ENCODE measurements around the gene LOXL4. TPM values are rescaled to one million over a fixed set of nuclear protein-coding genes. Genes with fewer than 3 reads are reported as not detected.

The LOXL4 gene
- total RNA-seq, 1 donor from 2014 or later: 0.92 TPM

DNA sequence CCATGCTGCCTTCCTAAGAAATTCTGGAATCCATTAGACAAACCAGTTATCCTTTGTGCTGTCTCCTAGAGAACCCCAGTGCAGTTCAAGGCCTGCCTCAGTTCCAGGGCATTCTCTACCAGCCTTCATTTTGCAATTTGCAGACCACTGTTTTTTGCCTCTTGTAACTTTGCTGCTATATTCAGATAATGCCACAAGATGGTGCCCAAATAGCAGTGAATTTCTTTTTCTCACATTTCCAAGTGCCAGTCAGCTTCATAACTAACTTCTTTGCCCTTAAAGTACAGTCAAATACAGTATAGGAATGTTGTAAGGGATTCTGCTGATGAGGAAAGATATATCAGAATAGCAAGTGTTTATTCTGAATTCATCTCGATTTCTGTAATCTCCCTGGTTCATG, 25.2 kb downstream of the LOXL4 start:
- TF ChIP-seq EZH2phosphoT487 (IDR thresholded peaks at IDR 0.05): no peak
- TF ChIP-seq, protein P1, sequence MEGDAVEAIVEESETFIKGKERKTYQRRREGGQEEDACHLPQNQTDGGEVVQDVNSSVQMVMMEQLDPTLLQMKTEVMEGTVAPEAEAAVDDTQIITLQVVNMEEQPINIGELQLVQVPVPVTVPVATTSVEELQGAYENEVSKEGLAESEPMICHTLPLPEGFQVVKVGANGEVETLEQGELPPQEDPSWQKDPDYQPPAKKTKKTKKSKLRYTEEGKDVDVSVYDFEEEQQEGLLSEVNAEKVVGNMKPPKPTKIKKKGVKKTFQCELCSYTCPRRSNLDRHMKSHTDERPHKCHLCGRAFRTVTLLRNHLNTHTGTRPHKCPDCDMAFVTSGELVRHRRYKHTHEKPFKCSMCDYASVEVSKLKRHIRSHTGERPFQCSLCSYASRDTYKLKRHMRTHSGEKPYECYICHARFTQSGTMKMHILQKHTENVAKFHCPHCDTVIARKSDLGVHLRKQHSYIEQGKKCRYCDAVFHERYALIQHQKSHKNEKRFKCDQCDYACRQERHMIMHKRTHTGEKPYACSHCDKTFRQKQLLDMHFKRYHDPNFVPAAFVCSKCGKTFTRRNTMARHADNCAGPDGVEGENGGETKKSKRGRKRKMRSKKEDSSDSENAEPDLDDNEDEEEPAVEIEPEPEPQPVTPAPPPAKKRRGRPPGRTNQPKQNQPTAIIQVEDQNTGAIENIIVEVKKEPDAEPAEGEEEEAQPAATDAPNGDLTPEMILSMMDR (IDR thresholded peaks at IDR 0.05): peak; percentile 57
- H3K36me3 Mint-ChIP-seq: peaks cover 15% of the 10 kb centered on the region
- no peaks in the 10 kb centered on the region for H3K9me3 ChIP-seq (ENCODE audit: low read depth)
- H3K4me1 Mint-ChIP-seq: peaks cover 10% of the 10 kb centered on the region
- no peaks in the 10 kb centered on the region for H3K36me3 ChIP-seq
- H3K27ac Mint-ChIP-seq: no peak overlapping the region
- H3K9me3 Mint-ChIP-seq: no peaks in the 10 kb centered on the region
- no peak overlapping the region for H3K27ac ChIP-seq
- no peak overlapping the region for H3K4me2 ChIP-seq
- H3K4me1 ChIP-seq: no peaks in the 10 kb centered on the region
- no peak overlapping the region for H3K4me3 ChIP-seq
- no peaks in the 10 kb centered on the region for H3F3A ChIP-seq (ENCODE audit: low read depth)
- H3K9ac ChIP-seq: no peak overlapping the region
- no peaks in the 10 kb centered on the region for H4K20me1 ChIP-seq (ENCODE audit: low read depth)
- no peaks in the 10 kb centered on the region for H3K27me3 Mint-ChIP-seq (ENCODE audit: insufficient read depth, low read depth)
- H3K79me2 ChIP-seq (ENCODE audit: low read depth): no peaks in the 10 kb centered on the region
- H2AFZ ChIP-seq (replicated peaks): no peak overlapping the region
- DNase-seq (ENCODE audit: low spot score): no peak
- no peaks in the 10 kb centered on the region for H3K27me3 ChIP-seq
- no peak overlapping the region for H3K4me3 Mint-ChIP-seq

DNA sequence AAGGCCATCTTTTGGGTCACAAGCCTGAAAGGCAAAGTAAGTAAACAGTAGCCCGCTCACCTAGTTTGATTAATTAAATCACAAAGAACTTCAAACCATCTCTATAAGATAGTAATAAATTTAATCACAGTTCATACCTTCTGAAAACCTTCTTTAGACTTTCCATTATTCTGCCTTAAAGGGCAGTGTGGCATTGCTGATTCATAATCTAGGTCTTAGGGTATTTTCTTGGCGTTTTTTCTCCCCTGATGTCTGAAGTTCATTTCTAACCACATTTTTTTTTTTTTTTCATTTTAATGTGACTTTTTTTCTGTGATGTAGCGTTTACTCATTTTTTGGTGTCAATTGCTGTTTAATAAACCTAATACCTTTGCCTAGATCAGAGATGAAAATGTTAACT, 27.5 kb downstream of the LOXL4 start:
- peaks cover 3% of the 10 kb centered on the region for H3K36me3 ChIP-seq
- H4K20me1 ChIP-seq (ENCODE audit: low read depth): no peaks in the 10 kb centered on the region
- H3K4me3 ChIP-seq: no peak overlapping the region
- no peaks in the 10 kb centered on the region for H3K4me1 Mint-ChIP-seq
- no peak overlapping the region for H3K27ac Mint-ChIP-seq
- no peak overlapping the region for H3K4me2 ChIP-seq
- no peaks in the 10 kb centered on the region for H3K9me3 Mint-ChIP-seq
- no peaks in the 10 kb centered on the region for H3K9me3 ChIP-seq (ENCODE audit: low read depth)
- H3K36me3 Mint-ChIP-seq: peaks cover 14% of the 10 kb centered on the region
- no peak overlapping the region for H2AFZ ChIP-seq (replicated peaks)
- no peak overlapping the region for H3K9ac ChIP-seq
- no peaks in the 10 kb centered on the region for H3F3A ChIP-seq (ENCODE audit: low read depth)
- H3K79me2 ChIP-seq (ENCODE audit: low read depth): no peaks in the 10 kb centered on the region
- H3K27me3 Mint-ChIP-seq (ENCODE audit: insufficient read depth, low read depth): no peaks in the 10 kb centered on the region
- H3K4me1 ChIP-seq: no peaks in the 10 kb centered on the region
- no peak for DNase-seq (ENCODE audit: low spot score)
- no peak overlapping the region for H3K4me3 Mint-ChIP-seq
- no peak overlapping the region for H3K27ac ChIP-seq
- H3K27me3 ChIP-seq: no peaks in the 10 kb centered on the region
- TF ChIP-seq, protein P1 (IDR thresholded peaks at IDR 0.05): no peak

DNA sequence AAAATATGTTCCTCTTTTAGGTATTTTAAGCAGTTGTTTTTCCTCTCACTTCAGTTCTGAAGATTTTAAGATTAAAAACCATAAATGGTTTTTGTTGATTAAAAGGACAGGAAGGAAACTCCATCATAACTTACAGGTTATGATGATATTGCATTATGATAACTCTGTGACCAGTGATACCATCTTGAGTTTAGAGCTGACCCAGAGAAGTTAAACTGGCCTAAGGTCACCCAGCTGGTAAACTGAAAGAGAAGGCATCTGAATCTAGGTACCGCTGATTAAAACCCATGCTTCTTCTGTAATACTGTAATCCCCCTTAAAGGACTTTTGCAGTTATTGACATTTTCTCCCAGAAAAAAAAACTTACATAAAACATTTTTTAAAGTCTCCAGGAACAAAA, 29.6 kb downstream of the LOXL4 start:
- TF ChIP-seq EZH2 (IDR thresholded peaks at IDR 0.05) (no peak), EZH2phosphoT487 (IDR thresholded peaks at IDR 0.05) (no peak)
- TF ChIP-seq, protein P1 (IDR thresholded peaks at IDR 0.05): no peak
- no peaks in the 10 kb centered on the region for H3K9me3 Mint-ChIP-seq
- no peaks in the 10 kb centered on the region for H3K27me3 Mint-ChIP-seq (ENCODE audit: insufficient read depth, low read depth)
- no peaks in the 10 kb centered on the region for H3F3A ChIP-seq (ENCODE audit: low read depth)
- no peaks in the 10 kb centered on the region for H3K4me1 ChIP-seq
- H3K4me2 ChIP-seq: no peak overlapping the region
- H3K36me3 ChIP-seq: peaks cover 3% of the 10 kb centered on the region
- no peak overlapping the region for H3K9ac ChIP-seq
- no peak overlapping the region for H3K27ac Mint-ChIP-seq
- no peaks in the 10 kb centered on the region for H3K9me3 ChIP-seq (ENCODE audit: low read depth)
- no peak for DNase-seq (ENCODE audit: low spot score)
- H3K36me3 Mint-ChIP-seq: peaks cover 7% of the 10 kb centered on the region
- no peak overlapping the region for H3K4me3 Mint-ChIP-seq
- H3K27me3 ChIP-seq: no peaks in the 10 kb centered on the region
- H3K27ac ChIP-seq: no peak overlapping the region
- no peak overlapping the region for H2AFZ ChIP-seq (replicated peaks)
- H4K20me1 ChIP-seq (ENCODE audit: low read depth): no peaks in the 10 kb centered on the region
- no peaks in the 10 kb centered on the region for H3K4me1 Mint-ChIP-seq
- H3K4me3 ChIP-seq: no peak overlapping the region
- H3K79me2 ChIP-seq (ENCODE audit: low read depth): no peaks in the 10 kb centered on the region

DNA sequence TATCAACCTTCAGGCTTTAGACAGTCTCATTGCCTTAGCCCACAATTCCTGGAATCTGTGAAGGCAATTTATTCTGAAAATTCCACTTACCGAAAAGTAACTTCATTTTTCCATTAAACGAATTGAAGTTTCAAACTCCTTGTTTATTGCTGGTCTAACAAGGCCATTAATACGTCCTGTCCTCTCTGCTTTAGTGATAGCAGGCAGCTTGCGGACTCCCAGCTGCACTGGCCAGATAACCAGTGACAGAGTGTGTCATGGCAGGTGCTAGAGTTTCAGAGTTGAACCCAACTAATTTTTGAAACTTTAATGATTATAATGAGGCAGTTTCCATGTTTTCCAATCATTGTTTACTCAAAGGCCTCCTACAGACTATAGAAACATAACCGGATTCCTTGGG, 31.1 kb downstream of the LOXL4 start:
- no peaks in the 10 kb centered on the region for H3K79me2 ChIP-seq (ENCODE audit: low read depth)
- H2AFZ ChIP-seq (replicated peaks): no peak overlapping the region
- H3K27me3 Mint-ChIP-seq (ENCODE audit: insufficient read depth, low read depth): no peaks in the 10 kb centered on the region
- H3K36me3 Mint-ChIP-seq: peaks cover 7% of the 10 kb centered on the region
- H3K9me3 ChIP-seq (ENCODE audit: low read depth): no peaks in the 10 kb centered on the region
- H3K4me3 Mint-ChIP-seq: no peak overlapping the region
- peaks cover 3% of the 10 kb centered on the region for H3K4me1 Mint-ChIP-seq
- no peak overlapping the region for H3K27ac ChIP-seq
- peaks cover 3% of the 10 kb centered on the region for H3K36me3 ChIP-seq
- no peaks in the 10 kb centered on the region for H3F3A ChIP-seq (ENCODE audit: low read depth)
- no peaks in the 10 kb centered on the region for H4K20me1 ChIP-seq (ENCODE audit: low read depth)
- no peak overlapping the region for H3K4me2 ChIP-seq
- DNase-seq (ENCODE audit: low spot score): no peak
- no peaks in the 10 kb centered on the region for H3K27me3 ChIP-seq
- TF ChIP-seq EZH2phosphoT487 (IDR thresholded peaks at IDR 0.05): no peak
- TF ChIP-seq, protein P1 (IDR thresholded peaks at IDR 0.05): no peak
- TF ChIP-seq EZH2 (IDR thresholded peaks at IDR 0.05): no peak
- no peak overlapping the region for H3K27ac Mint-ChIP-seq
- no peaks in the 10 kb centered on the region for H3K4me1 ChIP-seq
- H3K9ac ChIP-seq: no peak overlapping the region
- H3K9me3 Mint-ChIP-seq: no peaks in the 10 kb centered on the region
- H3K4me3 ChIP-seq: no peak overlapping the region
